HEK293 (cell line): ENCODE results near the gene DPM1.

ENCODE experiments used
- CTCF ChIA-PET: fragments of 350-600 bp; formaldehyde crosslinking; extraction: SDS; loops from one replicate; lab custom pipeline; 2021; ENCODE audit warnings: antibody characterized with exemption; lab: Yijun Ruan, JAX
- POLR2A ChIA-PET: fragments of 300-600 bp; formaldehyde crosslinking; extraction: SDS; loops from one replicate; lab custom pipeline; 2020; ENCODE audit warnings: antibody characterized with exemption, inconsistent platforms; lab: Yijun Ruan, JAX
- H3K27ac ChIP-seq: fragments of 200-500 bp; sonication (Bioruptor generic); 2 replicates; pipeline ENCODE4 v1.5.1; 2014; ENCODE audit warnings: low read depth, low read length, control low read depth, inconsistent platforms; ENCODE audit errors: extremely low read depth
- H3K36me3 ChIP-seq, 2 experiments: fragments of 200-500 bp in 1 of 2; sonication (Bioruptor generic) in 1 of 2; 1 replicate in 1 of 2; 2 replicates in 1 of 2; pipeline ENCODE4 v1.5.1; 2014 to 2017; ENCODE audit warnings: inconsistent platforms in 2 of 2, low read length in 2 of 2; ENCODE audit not compliant: control insufficient read depth in 2 of 2, insufficient read depth in 1 of 2
- H3K4me1 ChIP-seq: fragments of 200-500 bp; sonication (Bioruptor generic); 2 replicates; pipeline ENCODE4 v1.5.1; 2014; ENCODE audit warnings: mild to moderate bottlenecking, low read length, inconsistent platforms; ENCODE audit not compliant: control insufficient read depth, insufficient read depth
- H3K4me3 ChIP-seq: 2 replicates; pipeline ENCODE4 v1.5.1; 2011; ENCODE audit warnings: low read depth, mild to moderate bottlenecking, control low read depth, low read length, moderate library complexity
- H3K9me3 ChIP-seq: fragments of 200-500 bp; sonication (Bioruptor generic); 2 replicates; pipeline ENCODE4 v1.5.1; 2014; ENCODE audit warnings: low read depth, low read length, inconsistent platforms; ENCODE audit not compliant: control insufficient read depth, insufficient read depth
- HOXA7 ChIP-seq: sonication (generic); formaldehyde crosslinking; IDR thresholded peaks from 2 replicates; pipeline ENCODE4 v1.8.1; 2022; ENCODE audit warnings: missing genetic modification reagents, borderline replicate concordance
- KLF16 ChIP-seq: fragments of 450-650 bp; formaldehyde crosslinking; IDR thresholded peaks from 2 replicates; pipeline ENCODE4 v1.5.1; 2017; ENCODE audit warnings: missing biosample characterization, missing genetic modification characterization
- KLF8 ChIP-seq: fragments of 450-650 bp; formaldehyde crosslinking; IDR thresholded peaks from 2 replicates; pipeline ENCODE4 v1.5.1; 2016; ENCODE audit warnings: missing biosample characterization, missing genetic modification characterization
- MYNN ChIP-seq: fragments of 450-650 bp; formaldehyde crosslinking; IDR thresholded peaks from 2 replicates; pipeline ENCODE4 v1.5.1; 2016; ENCODE audit warnings: missing biosample characterization, missing genetic modification characterization, borderline replicate concordance
- SCRT1 ChIP-seq: fragments of 450-650 bp; formaldehyde crosslinking; IDR thresholded peaks from 2 replicates; pipeline ENCODE4 v1.5.1; 2016; ENCODE audit warnings: missing biosample characterization, missing genetic modification characterization, borderline replicate concordance
- WT1 ChIP-seq: fragments of 450-650 bp; formaldehyde crosslinking; IDR thresholded peaks from 2 replicates; pipeline ENCODE4 v1.5.1; 2016; ENCODE audit warnings: missing biosample characterization, missing genetic modification characterization
- ZBTB20 ChIP-seq: fragments of 450-650 bp; formaldehyde crosslinking; IDR thresholded peaks from 2 replicates; pipeline ENCODE4 v1.5.1; 2016; ENCODE audit warnings: missing biosample characterization, missing genetic modification characterization
- ZBTB26 ChIP-seq: fragments of 450-650 bp; formaldehyde crosslinking; optimal IDR thresholded peaks from 2 replicates; pipeline ENCODE3; 2016; ENCODE audit warnings: missing biosample characterization, mild to moderate bottlenecking, missing genetic modification characterization
- ZFP3 ChIP-seq: fragments of 450-650 bp; formaldehyde crosslinking; IDR thresholded peaks from 2 replicates; pipeline ENCODE4 v1.5.1; 2016; ENCODE audit warnings: low read depth, missing biosample characterization, missing genetic modification characterization
- ZNF114 ChIP-seq: fragments of 450-650 bp; formaldehyde crosslinking; IDR thresholded peaks from 2 replicates; pipeline ENCODE4 v1.5.0; 2017; ENCODE audit warnings: missing biosample characterization, missing genetic modification characterization
- ZNF16 ChIP-seq: fragments of 450-650 bp; formaldehyde crosslinking; IDR thresholded peaks from 2 replicates; pipeline ENCODE4 v1.5.1; 2016; ENCODE audit warnings: low read depth, missing biosample characterization, missing genetic modification characterization
- ZNF175 ChIP-seq: fragments of 450-650 bp; formaldehyde crosslinking; IDR thresholded peaks from 2 replicates; pipeline ENCODE4 v1.5.1; 2016; ENCODE audit warnings: missing biosample characterization, missing genetic modification characterization
- ZNF19 ChIP-seq: fragments of 450-650 bp; formaldehyde crosslinking; IDR thresholded peaks from 2 replicates; pipeline ENCODE4; 2016; ENCODE audit warnings: missing biosample characterization, missing genetic modification characterization, low read depth
- ZNF221 ChIP-seq: fragments of 450-650 bp; formaldehyde crosslinking; IDR thresholded peaks from 2 replicates; pipeline ENCODE4 v1.5.1; 2017; ENCODE audit warnings: missing biosample characterization, missing genetic modification characterization, borderline replicate concordance
- ZNF324 ChIP-seq: fragments of 450-650 bp; formaldehyde crosslinking; IDR thresholded peaks from 2 replicates; pipeline ENCODE4 v1.5.1; 2016; ENCODE audit warnings: missing biosample characterization, missing genetic modification characterization
- ZNF394 ChIP-seq: fragments of 450-650 bp; formaldehyde crosslinking; IDR thresholded peaks from 2 replicates; pipeline ENCODE4 v1.5.1; 2016; ENCODE audit warnings: missing biosample characterization, missing genetic modification characterization, mild to moderate bottlenecking, moderate library complexity, borderline replicate concordance
- ZNF48 ChIP-seq: fragments of 450-650 bp; formaldehyde crosslinking; IDR thresholded peaks from 2 replicates; pipeline ENCODE4 v1.5.1; 2016; ENCODE audit warnings: missing biosample characterization, missing genetic modification characterization
- ZNF585B ChIP-seq: fragments of 450-650 bp; formaldehyde crosslinking; IDR thresholded peaks from 2 replicates; pipeline ENCODE4 v1.5.1; 2016; ENCODE audit warnings: missing biosample characterization, missing genetic modification characterization
- ZNF692 ChIP-seq: fragments of 450-650 bp; formaldehyde crosslinking; IDR thresholded peaks from 2 replicates; pipeline ENCODE4 v1.5.1; 2016; ENCODE audit warnings: missing biosample characterization, missing genetic modification characterization
- ZNF701 ChIP-seq: fragments of 450-650 bp; formaldehyde crosslinking; IDR thresholded peaks from 2 replicates; pipeline ENCODE4 v1.5.1; 2016; ENCODE audit warnings: missing biosample characterization, missing genetic modification characterization
- ZNF768 ChIP-seq: fragments of 450-650 bp; formaldehyde crosslinking; IDR thresholded peaks from 2 replicates; pipeline ENCODE4 v1.5.1; 2018; ENCODE audit warnings: missing biosample characterization, mild to moderate bottlenecking, missing genetic modification characterization
- ZNF792 ChIP-seq: fragments of 450-650 bp; formaldehyde crosslinking; IDR thresholded peaks from 2 replicates; pipeline ENCODE4 v1.5.1; 2016; ENCODE audit warnings: missing biosample characterization, missing genetic modification characterization

DPM1 gene

GRCh38 chr20:50893620-50894019 lies 64.7 kb downstream of the DPM1 start:
- TF ChIP-seq KLF16 = no peak
- TF ChIP-seq HOXA7 (CRISPR knock-in tag) = no peak
- TF ChIP-seq ZNF19 (tag by site-specific recombination) = no peak
- TF ChIP-seq ZNF221 (tag by site-specific recombination) = no peak
- TF ChIP-seq ZNF16 (tag by site-specific recombination) = no peak
- TF ChIP-seq ZNF701 (tag by site-specific recombination) = no peak
- TF ChIP-seq SCRT1 (tag by site-specific recombination) = no peak
- TF ChIP-seq ZNF324 (tag by site-specific recombination) = no peak
- no peak for TF ChIP-seq ZNF792 (tag by site-specific recombination)
- no peak for TF ChIP-seq ZNF48
- TF ChIP-seq MYNN (tag by site-specific recombination) = no peak
- no peak for TF ChIP-seq ZNF114 (tag by site-specific recombination)
- POLR2A ChIA-PET = no interaction called here
- Histone ChIP-seq H3K36me3 (peaks cover 5 to 89% of the 10 kb centered on the region in 2 experiments; a peak in 2 of 3 replicates), H3K27ac (no peak overlapping the region), H3K4me3 (no peak overlapping the region), H3K4me1 (no peaks in the 10 kb centered on the region), H3K9me3 (no peaks in the 10 kb centered on the region)
- CTCF ChIA-PET = no interaction called here

DNA sequence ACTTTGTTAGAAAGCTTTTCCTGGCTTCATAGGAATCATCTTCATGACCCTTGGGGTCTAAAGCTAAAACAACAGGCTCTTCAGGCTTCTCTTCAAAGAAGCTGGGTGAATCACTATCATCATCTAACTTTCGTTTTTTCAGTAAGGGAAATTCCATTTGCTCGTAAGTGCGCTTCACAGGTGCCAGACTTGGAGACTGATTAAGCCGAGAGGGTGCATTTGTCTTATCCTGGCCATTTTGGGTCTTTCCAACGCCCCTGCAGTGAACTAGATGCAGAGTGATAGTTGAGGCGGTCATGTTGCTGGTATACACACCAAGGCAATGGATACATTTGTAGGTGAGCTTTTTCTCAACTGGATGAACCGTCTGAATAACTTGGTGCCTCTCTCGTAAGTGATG lies 65.9 kb downstream of the DPM1 start:
- Histone ChIP-seq H3K27ac (no peak overlapping the region), H3K9me3 (no peaks in the 10 kb centered on the region), H3K4me3 (no peak overlapping the region), H3K36me3 (peaks cover 5 to 81% of the 10 kb centered on the region in 2 experiments; a peak in 2 of 3 replicates), H3K4me1 (no peaks in the 10 kb centered on the region)
- ChIA-PET POLR2A (no interaction called here), CTCF (interaction anchor here (0.8 to 1.2 kb wide), 2 partner anchors 37 to 99 kb away, joined by 4 to 6 read pairs; no protein-coding TSS in a partner anchor)
- TF ChIP-seq ZNF585B (tag by site-specific recombination) = no peak
- no peak for TF ChIP-seq ZNF175
- TF ChIP-seq ZNF768 = no peak
- TF ChIP-seq ZNF114 (tag by site-specific recombination) = no peak
- TF ChIP-seq KLF8 (tag by site-specific recombination) = no peak
- no peak for TF ChIP-seq ZNF792 (tag by site-specific recombination)
- TF ChIP-seq ZBTB20 = no peak
- TF ChIP-seq ZBTB26 (tag by site-specific recombination) = no peak
- no peak for TF ChIP-seq ZFP3 (tag by site-specific recombination)
- no peak for TF ChIP-seq ZNF692 (tag by site-specific recombination)

DNA sequence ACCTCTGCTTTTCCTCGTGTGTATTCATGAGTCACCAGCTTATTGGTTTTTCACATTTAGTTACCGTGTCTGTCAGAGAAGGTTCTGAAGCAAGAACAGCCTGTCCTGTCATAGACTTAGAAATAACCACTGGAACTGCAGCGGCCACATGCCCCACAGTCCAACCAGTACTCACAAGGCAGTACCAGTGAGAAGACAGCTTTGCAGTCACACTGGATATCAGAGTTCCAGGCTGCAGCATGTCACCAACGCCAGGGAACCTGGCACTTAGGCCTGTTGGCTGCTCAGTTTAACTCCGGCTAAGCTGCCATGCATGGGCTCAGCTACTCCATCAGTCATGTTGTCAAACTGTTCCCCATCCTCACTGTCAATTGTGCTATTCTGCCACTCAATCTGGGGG lies 67.2 kb downstream of the DPM1 start:
- POLR2A ChIA-PET = no interaction called here
- CTCF ChIA-PET = interaction anchor here (0.8 to 1.7 kb wide), 2 partner anchors 18 to 38 kb away, joined by 3 to 8 read pairs; no protein-coding TSS in a partner anchor

More for the DNA sequence above, 67.2 kb downstream of the DPM1 start:
- Histone ChIP-seq H3K9me3 (no peaks in the 10 kb centered on the region), H3K36me3 (peaks cover 5 to 76% of the 10 kb centered on the region in 2 experiments; a peak in 2 of 3 replicates), H3K27ac (no peak overlapping the region), H3K4me3 (no peak overlapping the region), H3K4me1 (no peaks in the 10 kb centered on the region)
- TF ChIP-seq WT1 (tag by site-specific recombination) = no peak
- peak; percentile 60; the same call in 1 of the 2 replicates for TF ChIP-seq ZNF394
